Smooth muscle cell (in vitro differentiated cells): ENCODE measurements around the gene ITGB5. TPM values are rescaled to one million over a fixed set of nuclear protein-coding genes. Genes with fewer than 3 reads are reported as not detected.
A peak's percentile ranks its signal among the peaks of the same experiment; 100 is the strongest.

ENCODE experiments used
- DNase-seq: peaks from one replicate; lab custom pipeline; 2025; ENCODE audit not compliant: unreplicated experiment; lab: John Stamatoyannopoulos, UW
- H2AFZ ChIP-seq: fragments of 200-600 bp; sonication (generic); 2 replicates; pipeline ENCODE4 v1.6.0; 2016; ENCODE audit warnings: antibody characterized with exemption, low read depth, mild to moderate bottlenecking
- H3F3A ChIP-seq: fragments of 200-600 bp; sonication (generic); 2 replicates; pipeline ENCODE4 v1.6.0; 2017; ENCODE audit warnings: antibody characterized with exemption, low read depth
- H3K27ac ChIP-seq: fragments of 200-600 bp; sonication (generic); 2 replicates; pipeline ENCODE4 v1.5.1; 2016; ENCODE audit warnings: low read depth, mild to moderate bottlenecking
- H3K27me3 ChIP-seq: fragments of 200-600 bp; sonication (generic); 2 replicates; pipeline ENCODE4 v1.6.1; 2016; ENCODE audit warnings: low read depth, mild to moderate bottlenecking
- H3K36me3 ChIP-seq: fragments of 200-600 bp; sonication (generic); 2 replicates; pipeline ENCODE4 v1.5.1; 2016; ENCODE audit warnings: low read depth
- H3K4me1 ChIP-seq: fragments of 200-600 bp; sonication (generic); 2 replicates; pipeline ENCODE4 v1.5.1; 2016; ENCODE audit warnings: low read depth
- H3K4me2 ChIP-seq: fragments of 200-600 bp; sonication (generic); 2 replicates; pipeline ENCODE4 v1.6.0; 2016; ENCODE audit warnings: mild to moderate bottlenecking
- H3K4me3 ChIP-seq: fragments of 200-600 bp; sonication (generic); 2 replicates; pipeline ENCODE4 v1.5.1; 2016; ENCODE audit warnings: mild to moderate bottlenecking
- H3K79me2 ChIP-seq: fragments of 200-600 bp; sonication (generic); 2 replicates; pipeline ENCODE4 v1.6.0; 2016; ENCODE audit warnings: low read depth, mild to moderate bottlenecking
- H3K9ac ChIP-seq: fragments of 200-600 bp; sonication (generic); 2 replicates; pipeline ENCODE4 v1.6.0; 2016; ENCODE audit warnings: low read depth
- H3K9me3 ChIP-seq: fragments of 200-600 bp; sonication (generic); replicated peaks from 2 replicates; pipeline ENCODE4 v1.5.1; 2016; ENCODE audit warnings: low read depth
- H4K20me1 ChIP-seq: fragments of 200-600 bp; sonication (generic); 2 replicates; pipeline ENCODE4 v1.6.0; 2016; ENCODE audit warnings: low read depth
- CTCF ChIP-seq: fragments of 200-600 bp; sonication (generic); IDR thresholded peaks from 2 replicates; pipeline ENCODE4 v1.5.1; 2017; ENCODE audit warnings: borderline replicate concordance, mild to moderate bottlenecking, antibody characterized with exemption; ENCODE audit not compliant: insufficient read depth, poor library complexity, severe bottlenecking
- WGBS: methylation state at CpG from one replicate; pipeline ENCODE4 v1.1.7; 2016; ENCODE audit warnings: low lambda C conversion rate; 5-methylcytosine and 5-hydroxymethylcytosine counted together
- polyA plus RNA-seq: library from polyadenylated mRNA; unstranded; fragments of >200 nt; fragmentation: Nextera tagmentation; extraction: Ambion mirVana; gene quantifications from 2 replicates; pipeline ENCODE4 v1.2.1, GENCODE V29; 2016
- total RNA-seq: library from RNA; depleted of rRNA; stranded (reverse); fragments of >200 nt; gene quantifications from 2 replicates; pipeline ENCODE4 v1.2.3, GENCODE V29; 2014

The ITGB5 gene
- total and polyA plus RNA-seq, 2 experiments from 2014 or later = 343 to 403 TPM

- no peaks in the 10 kb centered on the region for H3K36me3 ChIP-seq
- no peaks in the 10 kb centered on the region for H3K9me3 ChIP-seq
- WGBS = 37% methylated on average over 9 of the region's 9 CpGs
- no peaks in the 10 kb centered on the region for H3K27me3 ChIP-seq
- H4K20me1 ChIP-seq = no peaks in the 10 kb centered on the region
- DNase-seq = no peak
- no peaks in the 10 kb centered on the region for H3F3A ChIP-seq
- H3K4me3 ChIP-seq = no peak overlapping the region
- TF ChIP-seq CTCF = no peak
- H3K79me2 ChIP-seq = no peaks in the 10 kb centered on the region
- H3K27ac ChIP-seq = no peak overlapping the region
- H3K4me2 ChIP-seq = peak overlapping the region; percentile 26
- H2AFZ ChIP-seq = no peak overlapping the region
- no peak overlapping the region for H3K9ac ChIP-seq
- H3K4me1 ChIP-seq = peaks cover 10% of the 10 kb centered on the region
These were observed 20.8 kb upstream of the ITGB5 start for GRCh38 chr3:124907957-124908356.

GRCh38 chr3:124904835-124905492 lies 17.8 kb upstream of the ITGB5 start:
- no peak overlapping the region for H3K27ac ChIP-seq
- DNase-seq = no peak
- no peaks in the 10 kb centered on the region for H3K79me2 ChIP-seq
- no peak overlapping the region for H3K4me2 ChIP-seq
- no peaks in the 10 kb centered on the region for H4K20me1 ChIP-seq
- H3K36me3 ChIP-seq = no peaks in the 10 kb centered on the region
- no peak for TF ChIP-seq CTCF
- no peaks in the 10 kb centered on the region for H3K27me3 ChIP-seq
- WGBS = 90% methylated on average over 6 of the region's 6 CpGs
- H3F3A ChIP-seq = no peaks in the 10 kb centered on the region
- H3K9me3 ChIP-seq = no peaks in the 10 kb centered on the region
- no peak overlapping the region for H3K4me3 ChIP-seq
- no peak overlapping the region for H2AFZ ChIP-seq
- H3K4me1 ChIP-seq = peaks cover 10% of the 10 kb centered on the region
- no peak overlapping the region for H3K9ac ChIP-seq

GRCh38 chr3:124903896-124904834 lies 17.0 kb upstream of the ITGB5 start:
- Histone ChIP-seq H3K27me3 (no peaks in the 10 kb centered on the region), H3K9me3 (no peaks in the 10 kb centered on the region), H3K79me2 (no peaks in the 10 kb centered on the region), H3K4me3 (no peak overlapping the region), H3K4me2 (no peak overlapping the region), H4K20me1 (no peaks in the 10 kb centered on the region), H3K36me3 (no peaks in the 10 kb centered on the region), H3F3A (no peaks in the 10 kb centered on the region), H3K4me1 (peaks cover 10% of the 10 kb centered on the region), H3K27ac (no peak overlapping the region), H2AFZ (no peak overlapping the region), H3K9ac (no peak overlapping the region)
- TF ChIP-seq CTCF = no peak
- WGBS = 86% methylated on average over 1 of the region's 1 CpG
- DNase-seq = no peak
